ENCODE results near the gene CD7. TPM values are rescaled to one million over a fixed set of nuclear protein-coding genes. Genes with fewer than 3 reads are reported as not detected.

CD7 gene
- total and polyA plus RNA-seq, 9 of the 15 experiments (the other 6 are each of a cell fraction or from before 2014, with no cell fraction given), result 0.21 to 0.35 TPM; not detected in 7

- no peak for TF ChIP-seq KAT2B (IDR thresholded peaks at IDR 0.05; ENCODE audit: low read depth, low read length)
- TF ChIP-seq RBM34 (IDR thresholded peaks at IDR 0.05; ENCODE audit: borderline replicate concordance, insufficient read depth, low read length), result no peak
- TF ChIP-seq MEF2A (IDR thresholded peaks at IDR 0.05; ENCODE audit: control insufficient read depth, low read depth, low read length), result no peak
- no peak for TF ChIP-seq ARID3A (IDR thresholded peaks at IDR 0.05; ENCODE audit: borderline replicate concordance, low read depth, low read length)
- TF ChIP-seq KLF6 (CRISPR knock-in tag; IDR thresholded peaks at IDR 0.05; ENCODE audit: borderline replicate concordance), result no peak
- no peak for TF ChIP-seq HMG20B (CRISPR knock-in tag; IDR thresholded peaks at IDR 0.05)
- TF ChIP-seq RERE (CRISPR knock-in tag; IDR thresholded peaks at IDR 0.05; ENCODE audit: borderline replicate concordance), result no peak
- TF ChIP-seq CBX1 (IDR thresholded peaks at IDR 0.05; ENCODE audit: low read depth), result no peak
- TF ChIP-seq HMGN3 (IDR thresholded peaks at IDR 0.05; ENCODE audit: borderline replicate concordance, extremely low read depth, insufficient read length, low read depth, low read length), result peak; percentile 33
- no peak for TF ChIP-seq TGIF2 (CRISPR knock-in tag; IDR thresholded peaks at IDR 0.05)
- TF ChIP-seq ZNF277 (CRISPR knock-in tag; IDR thresholded peaks at IDR 0.05; ENCODE audit: borderline replicate concordance), result no peak
- TF ChIP-seq ATF2 (CRISPR knock-in tag; IDR thresholded peaks at IDR 0.05), result no peak
- no peak for TF ChIP-seq LCOR (CRISPR knock-in tag; IDR thresholded peaks at IDR 0.05)
- TF ChIP-seq ERF (CRISPR knock-in tag; IDR thresholded peaks at IDR 0.05), result no peak
- TF ChIP-seq PHF8 (IDR thresholded peaks at IDR 0.05; ENCODE audit: borderline replicate concordance, low read length), result no peak; the same call in 1 of the 2 replicates
- peak in 1 of 2 experiments; percentile 58; a peak in 3 of 4 replicates for TF ChIP-seq MAZ (CRISPR knock-in tag; conservative IDR thresholded peaks at IDR 0.05 in 1 of 2, IDR thresholded peaks at IDR 0.05 in 1 of 2)
These were observed 49.6 kb downstream of the CD7 start (continued) for GRCh38 chr17:82267575-82268379.

Measured in K562 (cell line).